ENCODE results near the gene TRIM74.
"Not testable (repeated sequence)": the region's sequence is repeated elsewhere in the genome, so short reads cannot be mapped to it uniquely, and the experiment has no call there.

TRIM74 gene

DNA sequence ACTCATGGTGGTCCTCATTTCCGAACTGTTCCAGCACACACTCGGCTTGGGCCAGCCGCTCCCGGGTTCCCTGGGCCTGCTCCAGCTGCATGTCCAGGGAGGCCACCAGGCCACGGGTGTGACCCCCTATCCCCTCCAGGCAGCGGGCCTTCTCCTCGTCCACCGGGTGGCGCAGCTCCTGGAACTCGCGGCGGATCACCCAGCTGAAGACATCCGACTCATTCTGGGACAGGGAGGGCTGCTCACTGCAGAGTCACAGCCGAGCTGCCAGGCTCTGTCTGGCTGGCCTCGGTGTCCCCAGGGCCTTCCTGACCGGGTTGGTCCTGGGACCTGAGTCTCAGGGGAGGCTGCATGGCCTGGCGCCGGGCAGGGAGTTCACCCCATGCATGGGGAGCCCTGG is 9.2 kb downstream of the TRIM74 start:
- in situ Hi-C loops (cut with HindIII; ENCODE audit: low sequenced_read_pairs), result not testable (repeated sequence)

DNA sequence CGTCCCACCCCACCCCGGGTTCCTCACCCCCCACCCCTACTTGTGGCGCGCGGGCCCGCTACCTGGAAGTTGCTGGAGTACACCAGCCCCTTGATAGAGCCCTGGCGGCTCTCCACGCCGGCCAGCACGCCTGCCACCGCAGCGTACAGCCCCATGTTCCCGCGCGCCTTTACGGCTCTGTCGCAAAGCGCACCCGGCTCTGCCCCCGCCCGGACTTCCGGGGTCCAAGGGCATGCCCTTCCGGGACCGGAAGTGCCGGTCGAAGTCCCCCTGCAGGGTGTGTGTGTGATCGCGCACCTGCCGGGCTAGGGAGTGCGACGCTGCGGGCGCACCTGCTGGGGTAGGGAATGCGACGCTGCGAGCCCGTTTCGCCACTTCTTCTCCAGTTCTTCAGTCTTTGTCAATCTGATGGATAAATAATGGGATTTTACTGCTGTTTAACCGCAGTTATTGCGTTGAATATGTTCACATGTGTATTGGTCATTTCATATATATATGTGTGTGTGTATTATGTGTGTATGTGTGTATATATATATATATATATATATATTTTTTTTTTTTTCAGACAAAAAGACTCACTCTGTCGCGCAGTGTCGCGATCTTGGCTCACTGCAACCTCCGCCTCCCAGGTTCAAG is 14.6 kb downstream of the TRIM74 start:
- in situ Hi-C loops (cut with HindIII; ENCODE audit: low sequenced_read_pairs), result not testable (repeated sequence)

DNA sequence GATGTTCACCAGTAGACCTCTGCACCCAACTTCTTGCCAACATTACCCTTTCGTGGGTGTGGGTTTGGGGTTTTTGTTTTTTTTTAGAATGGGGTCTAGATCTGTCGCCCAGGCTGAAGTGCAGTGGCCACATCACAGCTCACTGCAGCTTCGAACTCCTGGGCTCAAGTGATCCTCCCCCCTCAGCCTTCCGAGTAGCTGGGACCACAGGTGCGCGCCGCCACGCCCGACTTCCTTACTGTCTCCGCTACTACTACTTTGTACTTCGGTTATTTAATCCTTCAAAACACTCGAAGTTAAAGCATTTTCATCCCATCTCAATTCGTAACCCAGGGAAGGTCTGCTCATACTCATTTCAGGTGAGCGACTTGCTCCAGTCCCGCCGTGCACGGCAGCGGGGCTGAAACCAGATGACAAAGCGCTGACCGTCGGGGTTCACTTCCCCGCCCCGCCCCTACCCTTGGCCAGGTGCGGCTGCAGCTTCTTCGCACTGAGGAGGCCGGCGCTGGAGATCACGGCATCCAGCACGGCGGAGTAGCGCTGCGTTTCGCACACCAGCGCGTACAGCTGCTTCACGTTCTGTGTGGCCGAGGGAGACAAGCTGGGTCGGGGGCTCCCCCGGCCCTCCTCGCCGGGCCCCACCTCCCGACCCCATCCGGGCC is 15.2 kb downstream of the TRIM74 start:
- in situ Hi-C loops (cut with HindIII; ENCODE audit: low sequenced_read_pairs), result not testable (repeated sequence)

DNA sequence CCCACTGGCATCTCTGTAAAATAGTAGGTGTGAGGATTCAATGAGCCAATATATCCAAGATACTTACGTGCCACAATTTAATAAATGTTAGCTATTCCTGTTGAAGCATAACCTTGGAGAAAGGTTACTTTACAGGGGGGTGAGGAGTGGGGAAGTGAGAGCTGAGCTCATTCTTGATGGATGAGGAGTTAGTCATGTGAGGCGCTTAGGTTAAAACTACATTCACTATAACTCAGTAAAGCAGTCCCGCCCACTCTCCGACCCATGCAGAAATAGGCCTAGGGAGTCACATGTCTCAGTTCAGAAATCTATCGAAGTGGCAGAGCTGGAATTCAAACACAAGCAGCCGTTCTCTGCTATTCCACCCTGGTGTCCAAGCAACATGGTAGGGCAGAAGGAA is 18.8 kb downstream of the TRIM74 start:
- in situ Hi-C loops (cut with HindIII; ENCODE audit: low sequenced_read_pairs), result not testable (repeated sequence)

DNA sequence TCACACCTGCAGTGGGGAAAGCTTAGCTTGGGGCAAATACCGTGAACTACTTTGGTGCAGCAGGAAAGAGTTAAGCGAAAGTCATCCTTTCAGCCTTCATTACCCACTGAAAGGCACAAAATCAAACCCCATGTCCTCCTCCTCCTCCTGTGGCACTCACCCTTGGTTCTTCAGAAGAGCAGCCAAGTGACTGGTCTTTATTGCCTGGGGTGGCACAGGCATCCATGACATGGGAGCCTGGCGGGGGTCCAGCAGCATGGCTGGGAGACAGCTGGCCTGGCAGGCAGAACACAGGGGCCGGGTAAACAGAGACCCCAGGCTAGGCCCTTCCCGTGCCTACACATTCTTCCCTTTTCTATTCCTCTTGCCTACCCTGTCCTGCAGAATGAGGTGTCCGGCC is 19.6 kb downstream of the TRIM74 start:
- in situ Hi-C loops (cut with HindIII; ENCODE audit: low sequenced_read_pairs), result not testable (repeated sequence)

DNA sequence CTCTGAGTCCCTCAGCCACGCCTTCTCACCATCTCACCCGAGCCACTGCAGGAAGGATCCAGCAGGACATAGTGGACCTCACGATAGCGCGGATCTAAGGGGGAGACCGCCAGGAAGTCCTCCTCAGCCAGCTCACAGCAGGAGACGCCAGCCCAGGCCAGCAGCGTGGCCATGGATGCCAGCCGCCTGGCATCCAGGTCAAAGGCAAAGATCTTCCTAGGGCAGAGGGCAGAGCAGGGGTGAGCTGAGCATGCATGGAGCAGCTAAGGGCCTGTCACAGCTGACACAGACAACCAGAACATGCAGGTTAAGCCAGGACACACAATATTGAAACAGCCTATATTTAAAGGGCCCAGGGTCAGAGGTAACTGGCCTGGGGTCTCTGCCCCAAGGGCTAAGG is 20.0 kb downstream of the TRIM74 start:
- in situ Hi-C loops (cut with HindIII; ENCODE audit: low sequenced_read_pairs), result not testable (repeated sequence)

DNA sequence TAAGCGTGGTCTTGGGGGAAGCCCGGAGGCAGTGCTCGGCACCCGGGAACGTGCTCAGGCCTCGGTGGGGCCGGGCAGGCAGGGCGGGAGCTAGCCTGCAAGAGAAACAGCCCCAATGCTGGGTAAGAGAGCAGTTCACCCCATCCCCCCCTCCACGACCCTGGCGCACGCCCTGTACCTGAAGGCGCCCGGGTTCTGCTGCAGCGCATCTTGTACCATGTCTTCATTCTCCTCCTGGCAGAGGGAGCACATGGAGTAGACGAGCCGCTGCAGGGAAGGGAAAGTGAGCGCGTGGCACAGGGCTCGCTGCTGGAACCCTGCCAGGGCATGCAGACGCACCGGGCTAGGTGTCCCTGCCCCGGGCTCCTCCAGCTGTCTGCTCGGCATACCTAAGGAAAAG is 20.6 kb downstream of the TRIM74 start:
- in situ Hi-C loops (cut with HindIII; ENCODE audit: low sequenced_read_pairs), result not testable (repeated sequence)

DNA sequence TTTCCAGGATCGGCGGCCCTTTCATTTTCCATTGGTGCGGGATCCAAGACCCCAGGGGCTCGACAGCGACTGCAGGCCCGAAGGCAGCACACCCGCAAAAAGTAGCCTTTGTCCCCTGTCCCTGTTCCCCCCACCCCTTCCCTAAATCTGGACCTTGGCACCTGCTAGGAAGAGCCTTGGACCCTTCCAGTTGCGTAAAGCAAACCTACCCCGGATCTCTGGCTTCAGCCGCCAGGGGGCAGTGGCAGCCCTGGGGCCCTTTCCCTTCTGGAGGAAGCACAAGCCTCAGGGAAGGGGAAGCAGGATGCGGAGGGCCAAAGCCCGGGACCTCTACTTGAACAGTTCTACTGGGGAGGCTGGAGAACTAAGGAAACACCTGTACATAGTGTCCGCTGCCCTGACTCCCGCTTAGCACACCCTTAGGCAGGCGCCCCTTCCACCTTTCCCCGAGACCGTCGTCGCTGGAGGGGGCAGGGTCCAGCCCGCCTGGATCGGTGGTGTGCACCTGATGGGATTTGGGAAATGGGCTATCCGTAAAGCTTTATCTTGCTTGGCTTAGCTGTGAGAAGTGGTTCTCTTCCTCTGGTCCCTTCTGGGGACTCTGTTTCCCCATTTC is 23.0 kb downstream of the TRIM74 start:
- in situ Hi-C loops (cut with HindIII; ENCODE audit: low sequenced_read_pairs), result not testable (repeated sequence)

DNA sequence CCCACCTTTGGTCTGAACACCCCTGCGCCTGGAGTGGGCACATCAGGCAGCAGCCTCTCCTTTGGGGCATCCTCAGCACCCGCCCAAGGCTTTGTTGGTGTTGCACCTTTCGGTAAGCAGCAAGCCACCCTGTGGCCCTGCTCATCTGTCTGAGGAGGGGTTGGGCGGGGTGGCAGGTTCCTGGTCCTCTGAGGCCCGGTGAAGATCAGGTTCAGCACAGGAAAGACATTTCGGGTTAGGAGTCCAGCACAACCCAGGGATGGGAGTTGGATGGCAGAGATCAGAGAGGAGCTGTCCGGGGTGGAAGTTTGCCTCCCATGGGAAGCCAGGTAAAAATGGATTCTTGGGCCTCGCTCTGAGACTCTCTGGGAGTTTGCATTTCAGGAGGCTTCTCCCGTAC is 23.7 kb downstream of the TRIM74 start:
- in situ Hi-C loops (cut with HindIII; ENCODE audit: low sequenced_read_pairs), result not testable (repeated sequence)

DNA sequence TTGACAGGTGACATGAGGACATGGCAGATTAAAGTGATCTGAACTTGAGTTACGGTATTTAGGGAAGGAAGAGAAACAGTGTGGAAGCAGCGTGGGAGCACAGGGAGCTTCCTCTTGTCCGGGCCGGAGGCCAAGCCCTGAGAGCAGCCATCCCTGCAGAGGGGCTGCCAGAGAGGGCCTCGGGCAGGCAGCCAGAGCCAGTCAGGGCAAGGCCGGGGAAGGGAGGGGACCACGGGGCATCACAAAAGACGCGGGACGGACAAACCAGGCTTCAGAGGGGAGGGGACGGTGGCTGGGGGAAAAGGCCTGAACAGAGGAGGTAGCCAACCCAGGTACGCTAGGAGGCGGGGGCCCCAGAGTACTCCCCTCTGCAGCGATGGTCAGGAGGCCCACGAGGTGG is 24.3 kb downstream of the TRIM74 start:
- in situ Hi-C loops (cut with HindIII; ENCODE audit: low sequenced_read_pairs), result not testable (repeated sequence)

DNA sequence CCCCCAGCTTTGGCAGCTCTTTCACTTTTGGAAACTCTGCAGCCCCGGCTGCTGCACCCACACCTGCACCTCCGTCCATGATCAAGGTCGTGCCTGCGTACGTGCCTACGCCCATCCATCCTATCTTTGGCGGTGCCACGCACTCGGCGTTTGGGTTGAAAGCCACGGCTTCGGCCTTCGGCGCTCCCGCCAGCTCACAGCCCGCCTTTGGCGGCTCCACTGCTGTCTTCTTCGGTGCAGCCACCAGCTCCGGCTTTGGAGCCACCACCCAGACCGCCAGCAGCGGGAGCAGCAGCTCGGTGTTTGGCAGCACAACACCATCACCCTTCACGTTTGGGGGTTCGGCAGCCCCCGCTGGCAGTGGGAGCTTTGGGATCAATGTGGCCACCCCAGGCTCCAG is 26.3 kb downstream of the TRIM74 start:
- in situ Hi-C loops (cut with HindIII; ENCODE audit: low sequenced_read_pairs), result not testable (repeated sequence)

DNA sequence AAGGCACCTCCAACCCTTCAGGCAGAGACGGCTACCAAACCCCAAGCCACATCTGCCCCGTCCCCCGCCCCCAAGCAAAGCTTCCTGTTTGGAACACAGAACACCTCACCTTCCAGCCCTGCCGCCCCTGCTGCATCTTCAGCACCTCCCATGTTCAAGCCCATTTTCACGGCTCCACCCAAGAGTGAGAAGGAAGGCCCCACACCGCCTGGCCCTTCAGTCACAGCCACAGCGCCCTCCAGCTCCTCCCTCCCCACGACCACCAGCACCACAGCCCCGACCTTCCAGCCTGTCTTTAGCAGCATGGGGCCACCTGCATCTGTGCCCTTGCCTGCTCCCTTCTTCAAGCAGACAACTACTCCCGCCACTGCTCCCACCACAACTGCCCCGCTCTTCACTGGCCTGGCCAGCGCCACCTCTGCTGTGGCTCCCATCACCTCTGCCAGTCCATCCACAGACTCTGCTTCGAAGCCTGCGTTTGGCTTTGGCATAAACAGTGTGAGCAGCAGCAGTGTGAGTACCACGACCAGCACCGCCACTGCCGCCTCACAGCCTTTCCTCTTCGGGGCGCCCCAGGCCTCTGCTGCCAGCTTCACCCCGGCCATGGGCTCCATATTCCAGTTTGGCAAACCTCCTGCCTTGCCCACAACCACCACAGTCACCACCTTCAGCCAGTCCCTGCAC is 27.1 kb downstream of the TRIM74 start:
- in situ Hi-C loops (cut with HindIII; ENCODE audit: low sequenced_read_pairs), result not testable (repeated sequence)

DNA sequence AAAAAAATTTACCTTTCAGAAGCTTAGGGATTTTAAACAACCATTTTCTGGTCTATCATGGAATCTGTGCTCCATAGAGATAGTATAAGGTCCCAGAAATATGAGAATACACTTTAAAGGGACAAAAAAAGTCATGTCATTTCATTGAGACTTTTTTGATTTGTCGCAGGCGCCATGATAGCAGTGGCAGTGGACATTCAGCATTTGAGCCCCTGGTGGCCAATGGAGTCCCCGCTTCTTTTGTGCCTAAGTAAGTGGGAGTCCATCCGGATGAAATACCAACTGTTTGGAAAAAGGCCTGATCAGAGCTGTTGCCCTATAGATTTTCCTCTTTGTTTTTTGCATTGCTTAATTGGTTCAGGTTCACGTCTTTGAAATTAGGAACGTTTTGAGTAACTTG is 41.0 kb downstream of the TRIM74 start:
- in situ Hi-C loops (cut with HindIII; ENCODE audit: low sequenced_read_pairs), result not testable (repeated sequence)

DNA sequence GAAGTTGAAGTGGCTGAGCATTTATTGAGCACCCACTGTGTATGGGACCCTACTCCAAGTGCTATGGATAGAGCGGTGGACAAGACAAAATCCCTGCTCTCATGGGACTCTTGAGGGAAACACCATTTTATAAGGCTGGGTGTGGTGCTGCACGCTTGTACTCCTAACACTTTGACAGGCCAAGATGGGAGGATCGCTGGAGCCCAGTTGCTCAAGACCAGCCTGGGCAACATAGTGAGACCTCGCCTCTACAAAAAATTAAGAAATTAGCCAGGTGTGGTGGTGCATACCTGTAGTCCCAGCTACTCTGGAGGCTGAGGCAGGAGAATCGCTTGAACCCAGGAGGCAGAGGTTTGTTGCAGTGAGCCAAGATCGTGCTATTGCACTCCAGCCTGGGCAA is 41.5 kb downstream of the TRIM74 start:
- in situ Hi-C loops (cut with HindIII; ENCODE audit: low sequenced_read_pairs), result not testable (repeated sequence)

DNA sequence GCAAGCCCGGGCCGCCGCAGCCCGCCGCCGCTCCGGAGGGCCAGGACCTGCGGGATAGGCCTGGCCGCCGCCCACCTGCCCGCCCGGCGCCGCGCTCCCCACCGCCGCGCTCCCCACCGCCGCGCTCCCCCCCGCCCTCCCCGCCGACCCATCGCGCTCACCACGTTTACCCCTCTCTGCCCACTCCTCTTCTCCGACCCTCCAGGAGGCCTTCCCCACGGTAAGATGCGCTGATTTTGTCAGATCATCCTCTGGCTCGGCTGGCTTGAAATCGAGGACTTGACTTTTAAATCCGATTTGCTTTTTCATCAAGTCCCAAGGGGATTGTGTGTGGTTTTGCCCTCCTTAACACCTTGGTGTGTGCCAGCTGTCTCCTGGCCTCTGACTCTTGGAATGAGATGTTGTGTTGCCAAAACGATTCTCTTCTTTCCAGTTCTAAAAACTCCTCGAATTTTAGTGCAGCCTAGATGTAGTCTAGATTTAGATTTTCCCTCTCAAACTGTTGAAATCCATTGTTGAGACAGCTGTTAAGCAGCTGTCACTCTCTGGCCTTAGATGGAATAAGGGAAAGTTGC is 43.6 kb downstream of the TRIM74 start:
- in situ Hi-C loops (cut with HindIII; ENCODE audit: low sequenced_read_pairs), result no loop called here

DNA sequence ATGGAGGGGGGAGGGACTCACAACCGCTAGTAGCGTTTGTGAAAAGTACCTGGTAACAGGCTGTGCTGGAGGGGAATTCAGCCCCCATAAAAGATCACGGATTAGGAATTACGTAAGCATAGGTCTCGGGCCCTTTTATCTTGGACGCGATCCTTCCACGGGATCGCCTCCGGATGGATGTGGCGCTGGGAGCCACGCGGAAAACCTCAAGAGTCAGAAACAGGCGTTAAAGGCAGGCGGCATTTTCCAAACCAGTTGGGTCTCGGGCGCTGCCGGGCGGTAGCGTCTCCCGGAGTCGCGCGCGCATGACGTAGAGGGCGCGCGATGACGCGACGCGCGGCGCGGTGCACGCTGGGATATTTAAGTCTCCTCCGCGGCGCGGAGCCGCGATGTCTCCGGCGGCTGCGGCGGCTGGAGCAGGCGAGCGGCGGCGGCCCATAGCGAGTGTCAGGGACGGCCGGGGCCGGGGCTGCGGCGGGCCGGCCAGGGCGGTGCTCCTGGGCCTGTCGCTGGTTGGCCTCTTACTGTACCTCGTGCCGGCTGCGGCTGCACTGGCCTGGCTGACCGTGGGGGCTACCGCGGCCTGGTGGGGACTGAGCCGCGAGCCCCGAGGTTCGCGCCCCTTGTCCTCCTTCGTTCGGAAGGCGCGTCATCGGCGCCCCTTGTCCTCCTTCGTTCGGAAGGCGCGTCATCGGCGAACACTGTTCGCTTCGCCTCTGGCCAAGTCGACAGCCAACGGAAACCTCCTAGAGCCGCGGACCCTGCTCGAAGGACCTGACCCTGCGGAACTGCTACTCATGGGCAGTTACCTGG is 44.3 kb downstream of the TRIM74 start, which contains the start of gene POM121:
TSS of gene POM121 (plus strand) at position 363 of the 813 bp plus-strand sequence. CDS start at position 390, 27 bp downstream.
- in situ Hi-C loops (cut with HindIII; ENCODE audit: low sequenced_read_pairs), result no loop called here

DNA sequence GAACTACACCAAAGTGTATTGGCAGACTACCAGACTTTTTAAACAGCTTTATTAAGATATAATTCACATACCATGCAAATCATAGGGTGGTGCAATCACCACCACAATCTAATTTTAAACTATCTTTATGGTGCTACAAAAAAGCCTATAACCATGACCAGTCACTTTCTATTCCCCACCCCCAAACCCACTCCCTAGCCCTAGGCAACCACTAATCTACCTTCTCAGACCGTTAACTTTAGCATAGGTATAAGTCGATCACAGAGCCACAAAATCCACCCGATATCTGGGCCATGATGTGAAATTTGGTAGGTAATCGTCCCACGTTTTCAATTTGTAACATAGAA is 44.9 kb downstream of the TRIM74 start:
- in situ Hi-C loops (cut with HindIII; ENCODE audit: low sequenced_read_pairs), result no loop called here

DNA sequence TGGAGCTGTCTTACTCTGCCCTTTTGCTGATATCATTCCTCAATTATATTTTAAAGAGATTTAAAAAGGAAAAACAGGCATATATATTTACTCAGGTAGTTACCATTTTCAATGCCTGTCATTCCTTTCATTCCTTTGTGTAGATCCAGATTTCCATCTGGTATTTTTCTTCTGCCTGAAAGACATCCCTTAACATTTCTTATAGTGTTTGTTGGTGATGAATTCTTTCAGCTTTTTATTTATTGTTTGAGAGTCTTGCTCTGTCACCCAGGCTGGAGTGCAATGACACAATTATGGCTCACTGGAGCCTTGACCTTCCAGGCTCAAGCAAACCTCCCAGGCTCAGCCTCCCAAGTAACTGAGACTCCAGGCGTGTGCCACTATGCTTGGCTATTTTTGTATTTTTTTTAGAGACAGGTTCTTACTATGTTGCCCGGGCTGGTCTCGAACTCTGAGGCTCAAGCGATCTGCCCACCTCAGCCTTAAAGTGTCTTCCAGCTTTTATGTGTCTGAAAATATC is 50.0 kb downstream of the TRIM74 start:
- in situ Hi-C loops (cut with HindIII; ENCODE audit: low sequenced_read_pairs), result no loop called here

DNA sequence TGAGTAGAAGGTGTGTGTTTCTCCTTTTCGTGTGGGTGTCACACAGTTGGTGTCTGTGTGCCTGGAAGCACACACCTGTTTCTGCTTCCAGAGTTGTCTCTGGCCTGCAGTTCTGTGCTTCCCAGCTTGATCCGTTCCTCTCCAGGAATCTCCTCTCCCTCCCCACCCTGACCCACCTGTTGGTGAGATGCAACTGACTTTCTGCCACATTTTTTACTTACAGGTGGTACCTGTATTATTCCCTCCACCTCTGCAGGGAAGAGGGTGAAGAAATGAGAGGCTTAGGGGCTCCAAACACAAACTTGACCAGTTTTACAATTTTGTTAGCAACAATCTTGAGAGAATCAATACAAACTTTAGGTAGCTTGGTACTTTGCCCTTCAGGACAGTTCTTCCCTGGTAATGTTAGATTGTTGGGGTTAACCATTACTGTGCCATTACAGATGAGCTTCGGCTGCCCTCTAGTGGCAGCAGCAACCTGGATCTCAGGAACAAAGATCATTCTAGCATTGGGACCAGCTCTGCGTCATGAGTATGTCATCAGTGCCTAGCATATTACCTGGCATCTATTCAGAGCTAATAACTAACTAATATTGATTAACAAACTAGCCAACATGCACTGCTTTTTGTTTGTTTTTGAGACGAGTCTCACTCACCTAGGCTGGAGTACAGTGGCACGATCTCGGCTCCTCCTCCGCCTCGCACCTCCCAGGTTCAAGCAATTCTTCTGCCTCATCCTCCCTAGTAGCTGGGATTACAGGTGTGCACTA is 54.3 kb downstream of the TRIM74 start:
- in situ Hi-C loops (cut with HindIII; ENCODE audit: low sequenced_read_pairs), result not testable (repeated sequence)

DNA sequence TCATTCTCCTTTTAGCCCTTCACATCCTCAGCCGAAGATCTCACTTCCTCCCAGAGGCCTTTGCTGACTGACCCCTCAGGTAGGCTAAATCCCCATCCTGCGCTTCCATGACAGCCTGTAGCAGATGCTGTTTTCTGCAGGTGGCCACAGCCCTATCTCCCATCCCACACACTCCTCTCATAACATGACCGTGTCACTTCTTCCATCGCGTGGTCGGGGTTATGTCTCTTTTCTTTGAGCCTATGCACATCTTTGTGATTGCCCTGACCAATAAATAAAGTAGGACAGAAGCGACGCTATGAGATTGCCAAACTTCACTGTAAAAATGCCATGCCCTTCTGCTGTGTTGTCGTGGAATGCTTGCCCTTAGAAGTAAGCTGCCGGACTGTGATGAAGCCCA is 55.5 kb downstream of the TRIM74 start:
- in situ Hi-C loops (cut with HindIII; ENCODE audit: low sequenced_read_pairs), result not testable (repeated sequence)
